GM13976 (cell line): ENCODE measurements around the gene OR4D5.

Source experiments
- DNase-seq: peaks from one replicate; pipeline ENCODE4 v3.0.0; 2012; ENCODE audit warnings: low spot score
- in situ Hi-C: fragments of 300-500 bp; cut with MboI; formaldehyde crosslinking; loops from one replicate; pipeline ENCODE4 v1.12.0; 2022; ENCODE audit warnings: low sequenced_read_pairs, mixed read lengths, inconsistent platforms; ENCODE audit not compliant: unreplicated experiment
- TF ChIP-seq, protein P1 (sequence below): IDR thresholded peaks from 2 replicates; pipeline ENCODE4 v1.5.1; 2012; ENCODE audit warnings: borderline replicate concordance, mild to moderate bottlenecking; ENCODE audit not compliant: insufficient read depth; ENCODE audit errors: extremely low read depth, missing control alignments, control extremely low read depth

The OR4D5 gene

DNA sequence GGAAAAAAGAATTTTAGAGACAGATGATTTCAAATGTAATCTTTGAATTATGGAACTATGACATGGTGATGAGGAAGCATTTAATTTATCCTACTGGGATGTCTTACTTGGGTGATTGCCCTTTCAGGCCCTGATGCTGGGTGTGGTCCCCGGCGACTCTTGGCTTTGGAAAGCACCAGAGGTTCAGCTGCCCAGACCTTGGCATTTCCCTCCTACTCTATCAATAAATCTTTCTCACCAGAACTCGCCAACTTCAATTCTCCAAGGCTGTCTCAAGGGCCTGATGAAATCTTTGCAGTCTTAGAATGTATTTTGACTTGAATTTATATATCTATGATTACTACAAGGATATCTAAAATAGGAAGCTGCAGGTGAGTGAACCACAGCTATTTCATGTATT, 18.5 kb upstream of the OR4D5 start:
- no peak for DNase-seq
- TF ChIP-seq, protein P1, sequence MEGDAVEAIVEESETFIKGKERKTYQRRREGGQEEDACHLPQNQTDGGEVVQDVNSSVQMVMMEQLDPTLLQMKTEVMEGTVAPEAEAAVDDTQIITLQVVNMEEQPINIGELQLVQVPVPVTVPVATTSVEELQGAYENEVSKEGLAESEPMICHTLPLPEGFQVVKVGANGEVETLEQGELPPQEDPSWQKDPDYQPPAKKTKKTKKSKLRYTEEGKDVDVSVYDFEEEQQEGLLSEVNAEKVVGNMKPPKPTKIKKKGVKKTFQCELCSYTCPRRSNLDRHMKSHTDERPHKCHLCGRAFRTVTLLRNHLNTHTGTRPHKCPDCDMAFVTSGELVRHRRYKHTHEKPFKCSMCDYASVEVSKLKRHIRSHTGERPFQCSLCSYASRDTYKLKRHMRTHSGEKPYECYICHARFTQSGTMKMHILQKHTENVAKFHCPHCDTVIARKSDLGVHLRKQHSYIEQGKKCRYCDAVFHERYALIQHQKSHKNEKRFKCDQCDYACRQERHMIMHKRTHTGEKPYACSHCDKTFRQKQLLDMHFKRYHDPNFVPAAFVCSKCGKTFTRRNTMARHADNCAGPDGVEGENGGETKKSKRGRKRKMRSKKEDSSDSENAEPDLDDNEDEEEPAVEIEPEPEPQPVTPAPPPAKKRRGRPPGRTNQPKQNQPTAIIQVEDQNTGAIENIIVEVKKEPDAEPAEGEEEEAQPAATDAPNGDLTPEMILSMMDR, result no peak
- in situ Hi-C loops, result no loop called here

DNA sequence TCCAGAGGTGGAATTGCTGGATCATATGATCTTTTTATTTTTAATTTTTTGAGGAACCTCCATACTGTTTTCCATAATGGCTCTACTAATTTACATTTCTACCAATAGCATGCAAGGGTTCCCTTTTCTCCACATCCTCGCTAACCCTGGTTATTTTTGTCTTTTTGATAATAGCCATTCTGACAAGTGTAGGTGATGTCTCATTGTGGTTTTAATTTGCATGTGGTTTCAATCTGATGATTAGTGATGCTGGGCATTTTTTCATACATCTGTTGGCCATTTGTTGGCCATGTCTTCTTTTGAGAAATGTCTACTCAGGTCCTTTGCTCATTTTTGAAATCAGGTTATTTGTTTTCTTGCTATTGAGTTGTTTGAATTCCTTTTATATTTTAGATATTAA, 15.4 kb upstream of the OR4D5 start:
- TF ChIP-seq, protein P1, result no peak
- in situ Hi-C loops, result no loop called here
- DNase-seq, result no peak

DNA sequence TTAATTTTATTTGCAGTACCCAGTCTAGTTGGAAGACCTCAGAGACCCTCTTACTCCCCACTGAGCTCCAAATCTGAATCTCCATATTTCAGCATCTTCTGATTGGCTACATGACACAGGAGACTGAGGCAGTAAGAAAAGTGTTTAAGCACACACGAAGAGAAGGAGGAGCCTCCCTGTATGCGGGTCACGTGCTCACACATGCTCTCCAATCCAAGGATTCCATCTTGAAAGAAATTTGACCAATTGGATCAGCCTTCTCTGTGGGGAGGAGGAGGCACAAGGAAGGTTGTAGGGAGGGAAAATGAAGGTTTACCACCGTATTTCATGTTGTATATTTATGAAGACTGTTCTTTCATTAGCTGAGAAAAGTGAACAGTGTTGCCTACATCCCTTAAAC, 3.0 kb downstream of the OR4D5 start:
- TF ChIP-seq, protein P1, result no peak
- in situ Hi-C loops, result no loop called here
- DNase-seq, result no peak

DNA sequence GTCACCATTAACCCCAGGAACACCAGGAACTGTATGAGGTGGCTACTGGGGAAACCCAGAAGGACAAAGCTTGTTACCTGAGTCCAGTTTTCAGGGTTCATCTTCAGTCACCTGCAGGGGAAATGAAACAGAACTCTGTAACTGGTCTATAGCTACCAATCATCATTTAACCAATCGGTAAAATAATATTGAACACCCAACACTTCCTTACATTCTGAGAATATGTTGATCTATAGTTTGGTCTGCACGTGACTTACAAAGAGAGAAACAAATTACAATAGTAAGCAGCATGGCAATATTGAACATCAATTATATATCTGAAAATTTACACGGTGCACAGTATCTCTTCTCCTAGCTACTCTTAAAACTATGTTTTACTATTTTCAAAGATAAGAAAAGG, 4.3 kb downstream of the OR4D5 start, which contains the start of gene OR6T1:
OR6T1 (minus strand) TSS at position 101 of the 400 bp plus-strand sequence; CDS start at position 101, 0 bp downstream.
- DNase-seq, result no peak
- in situ Hi-C loops, result no loop called here
- TF ChIP-seq, protein P1, result no peak

DNA sequence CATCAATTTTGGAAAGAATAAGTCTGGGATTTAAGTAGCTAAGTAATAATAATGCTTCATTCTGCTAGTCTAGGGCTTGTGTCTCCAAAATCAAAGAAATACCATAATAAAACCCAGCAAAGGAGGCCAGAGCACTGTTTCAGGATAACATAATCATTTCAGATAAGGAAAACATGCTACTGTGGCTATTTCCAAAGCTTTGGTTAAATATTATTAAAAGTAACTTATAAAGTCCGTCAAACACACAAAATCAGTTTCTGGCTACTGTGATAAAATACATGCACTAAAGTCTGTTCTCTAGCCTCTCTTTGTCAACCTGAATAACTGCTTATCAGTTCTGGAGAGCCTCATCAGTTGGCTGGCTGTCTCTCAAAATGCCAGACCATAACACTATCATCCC, 5.7 kb downstream of the OR4D5 start:
- TF ChIP-seq, protein P1, result no peak
- no peak for DNase-seq
- in situ Hi-C loops, result no loop called here

DNA sequence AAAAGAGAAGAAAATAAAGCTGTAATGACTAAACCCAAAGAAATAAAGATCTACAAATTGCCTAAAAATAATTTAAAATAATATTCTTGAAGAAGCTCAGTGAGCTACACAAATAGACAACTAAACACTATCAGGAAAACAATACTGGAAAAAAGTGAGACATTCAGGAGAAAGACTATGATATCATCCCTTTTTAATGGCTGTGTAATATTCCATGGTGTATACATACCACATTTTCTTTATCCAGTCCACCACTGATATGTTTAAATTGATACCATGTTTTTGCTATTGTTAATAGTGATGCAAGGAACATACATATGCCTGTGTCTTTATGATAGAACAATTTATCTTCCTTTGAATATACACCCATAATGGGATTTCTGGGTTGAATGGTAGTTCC, 17.3 kb downstream of the OR4D5 start:
- in situ Hi-C loops, result no loop called here

More for the DNA sequence above, 17.3 kb downstream of the OR4D5 start:
- TF ChIP-seq, protein P1, result no peak
- DNase-seq, result no peak
